HuH-7 (cell line): Measurements from ENCODE around the gene BANP.
"Not testable (repeated sequence)": the region's sequence is repeated elsewhere in the genome, so short reads cannot be mapped to it uniquely, and the experiment has no call there.

Source experiments
- DNase-seq: peaks from one replicate; pipeline ENCODE4 v3.0.0; 2011; ENCODE audit warnings: low spot score

The BANP gene

DNA sequence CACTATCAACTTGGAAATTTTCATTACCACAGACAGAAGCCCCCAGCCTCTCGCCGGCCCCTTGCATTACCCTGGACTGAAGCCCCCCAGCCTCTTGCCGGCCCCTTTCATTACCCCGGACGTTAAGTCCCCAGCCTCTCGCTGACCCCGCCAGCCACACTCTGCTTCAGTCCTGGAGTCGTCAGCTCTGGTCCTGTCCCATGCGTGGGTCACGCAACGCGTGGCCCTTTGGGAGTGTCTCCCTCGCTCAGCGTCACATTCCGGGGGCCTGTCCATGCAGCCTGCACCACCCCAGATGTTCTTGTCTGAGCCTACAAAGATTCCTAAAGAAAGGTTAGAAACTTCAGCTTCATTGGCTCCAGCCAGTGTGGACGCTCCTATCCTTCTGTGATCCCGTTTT is 153.1 kb downstream of the BANP start:
- not testable (repeated sequence) for DNase-seq

DNA sequence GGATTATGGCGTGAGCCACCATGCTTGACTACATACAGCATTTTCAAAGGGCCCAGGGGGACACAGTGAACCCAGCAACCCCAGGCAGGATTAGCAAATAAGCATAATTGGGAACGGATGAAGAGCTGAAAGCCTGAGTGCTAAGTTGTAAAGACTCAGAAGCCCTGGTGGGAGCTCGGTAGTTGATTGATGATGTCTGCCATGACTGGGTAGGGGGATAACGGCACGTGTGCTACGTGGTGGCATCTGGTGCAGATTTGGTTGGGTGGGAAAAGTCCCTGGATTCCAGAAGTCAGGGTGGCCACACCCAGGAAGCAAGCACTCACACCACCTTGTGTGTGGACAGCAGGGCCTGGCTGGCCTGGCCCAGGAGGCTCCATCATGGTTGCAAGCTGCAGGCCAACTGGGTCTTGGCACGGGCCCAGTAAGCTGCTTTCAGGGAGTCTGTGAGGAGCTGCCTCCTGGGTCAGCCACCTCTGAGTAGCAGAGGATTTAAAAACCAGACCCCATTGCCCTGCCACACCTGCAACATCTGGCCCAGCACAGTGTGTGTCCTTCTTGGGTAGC is 154.4 kb downstream of the BANP start:
- DNase-seq, result not testable (repeated sequence)

DNA sequence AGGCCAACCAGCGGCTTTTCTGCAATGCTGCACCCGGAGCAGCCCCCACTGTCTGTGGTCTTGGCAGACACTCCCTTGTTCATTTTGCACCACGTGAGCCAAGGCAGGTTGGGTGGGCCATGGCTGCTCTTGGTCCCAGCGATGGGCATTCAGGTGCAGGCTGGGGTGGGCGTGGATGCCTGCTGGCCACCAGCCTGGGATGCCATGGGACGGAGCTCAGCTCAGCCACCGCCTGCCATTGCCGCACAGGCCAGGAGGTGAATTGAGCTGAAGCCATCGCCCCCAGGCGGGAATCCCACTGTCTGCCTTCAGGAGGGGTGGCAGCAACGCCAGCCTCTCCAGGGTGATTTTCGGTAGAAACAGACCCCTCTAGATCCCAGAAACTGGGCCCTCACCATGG is 155.3 kb downstream of the BANP start:
- not testable (repeated sequence) for DNase-seq

GRCh38 chr16:88108762-88109161 is 157.5 kb downstream of the BANP start:
- DNase-seq, result no peak

DNA sequence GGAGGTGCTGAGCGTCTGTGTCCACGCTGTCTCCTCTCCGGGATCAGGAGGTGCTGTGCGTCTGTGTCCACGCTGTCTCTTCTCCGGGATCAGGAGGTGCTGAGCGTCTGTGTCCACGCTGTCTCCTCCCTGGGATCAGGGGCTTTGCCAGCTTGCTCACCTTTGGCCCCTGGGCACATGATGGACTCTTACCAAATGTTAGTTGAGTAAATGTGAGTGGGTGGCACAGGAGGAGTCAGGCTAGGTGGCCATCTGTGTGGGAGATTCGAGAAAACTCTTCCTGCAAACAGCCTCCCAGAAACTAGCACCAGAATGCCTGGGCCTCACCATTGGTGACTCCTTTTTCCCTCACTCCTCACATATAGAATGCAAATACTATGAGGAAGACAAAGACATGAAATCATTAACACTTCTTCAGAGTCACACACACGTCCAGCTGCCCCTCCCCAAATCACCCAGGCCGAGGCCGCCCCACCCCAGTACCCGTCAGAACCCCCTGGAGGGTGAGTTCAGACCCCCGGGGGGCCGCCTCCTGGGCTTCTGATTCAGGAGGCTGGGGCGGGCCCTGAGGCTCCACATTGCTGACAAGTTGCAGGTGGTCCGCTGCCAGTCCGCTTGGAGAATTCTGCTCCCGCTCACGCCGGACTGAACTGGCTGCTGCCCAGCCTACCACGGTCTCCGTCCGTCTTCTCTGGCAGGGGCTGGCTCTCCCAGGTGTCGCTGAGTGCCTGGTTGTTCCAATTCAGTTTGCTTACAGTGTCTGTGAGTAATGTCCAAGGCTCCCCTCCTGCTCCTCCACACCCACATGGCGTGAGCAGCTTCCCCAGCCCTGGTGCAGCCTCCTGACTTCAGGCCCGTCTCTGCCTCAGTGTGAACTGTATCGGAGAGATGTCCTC is 158.7 kb downstream of the BANP start:
- not testable (repeated sequence) for DNase-seq

DNA sequence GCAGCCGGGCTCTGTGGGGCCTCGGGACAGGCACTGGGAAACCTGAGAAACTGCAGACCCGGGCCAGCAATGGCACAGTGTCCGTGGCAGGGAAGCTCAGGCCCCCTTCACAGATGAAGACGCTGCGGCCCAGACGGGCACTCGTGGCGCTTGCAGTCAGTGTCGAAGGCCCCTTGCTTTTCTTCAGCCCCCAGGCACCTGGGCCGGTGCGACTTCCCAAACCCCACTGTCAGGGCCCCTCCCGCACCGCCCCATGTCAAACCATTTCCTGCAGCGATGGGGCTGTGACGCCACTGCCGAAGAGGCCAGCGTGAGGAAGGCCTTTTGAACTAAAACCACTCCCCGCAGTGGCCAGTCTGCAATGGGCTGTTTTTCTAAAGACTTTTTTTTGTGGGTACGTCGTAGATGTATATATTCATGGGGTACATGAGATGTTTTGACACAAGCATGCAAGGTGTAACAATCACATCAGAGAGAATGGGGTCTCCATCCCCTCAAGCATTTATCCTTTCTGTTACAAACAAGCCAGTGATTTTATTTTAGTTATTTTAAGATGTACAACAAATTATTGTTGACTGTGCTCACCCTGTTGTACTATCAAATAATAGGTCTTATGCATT is 159.8 kb downstream of the BANP start:
- DNase-seq, result not testable (repeated sequence)

- not testable (repeated sequence) for DNase-seq
Observed at GRCh38 chr16:88111976-88112375, 160.7 kb downstream of the BANP start.

GRCh38 chr16:88113545-88114045 is 162.4 kb downstream of the BANP start:
- DNase-seq, result no peak

GRCh38 chr16:88114541-88115228 is 163.5 kb downstream of the BANP start:
- not testable (repeated sequence) for DNase-seq

GRCh38 chr16:88116121-88116520 is 164.9 kb downstream of the BANP start:
- DNase-seq, result no peak

- no peak for DNase-seq
Observed at GRCh38 chr16:88117476-88117868, 166.2 kb downstream of the BANP start.

DNA sequence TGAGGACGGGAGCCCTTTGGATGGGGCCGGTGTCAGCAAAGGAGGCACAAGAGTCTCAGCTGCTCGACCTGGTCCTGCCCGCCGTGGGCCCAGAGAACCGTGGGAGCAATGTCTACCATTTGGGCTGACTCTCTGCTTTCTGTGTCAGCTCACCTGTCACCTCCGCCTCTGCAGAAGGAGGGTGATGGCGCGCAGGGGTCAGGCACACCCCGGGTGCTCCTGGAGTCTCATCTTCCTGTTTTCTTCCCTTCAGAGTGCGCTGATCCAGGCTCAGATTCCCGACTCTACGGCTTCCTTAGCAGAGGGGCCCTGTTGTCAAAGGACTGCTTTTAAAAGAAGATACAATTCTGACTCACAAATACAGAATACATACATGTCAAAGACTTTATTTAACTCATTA is 167.1 kb downstream of the BANP start:
- DNase-seq, result no peak

- not testable (repeated sequence) for DNase-seq
Observed at GRCh38 chr16:88118852-88119741, 167.9 kb downstream of the BANP start.

GRCh38 chr16:88119881-88120751 is 168.9 kb downstream of the BANP start:
- not testable (repeated sequence) for DNase-seq

DNA sequence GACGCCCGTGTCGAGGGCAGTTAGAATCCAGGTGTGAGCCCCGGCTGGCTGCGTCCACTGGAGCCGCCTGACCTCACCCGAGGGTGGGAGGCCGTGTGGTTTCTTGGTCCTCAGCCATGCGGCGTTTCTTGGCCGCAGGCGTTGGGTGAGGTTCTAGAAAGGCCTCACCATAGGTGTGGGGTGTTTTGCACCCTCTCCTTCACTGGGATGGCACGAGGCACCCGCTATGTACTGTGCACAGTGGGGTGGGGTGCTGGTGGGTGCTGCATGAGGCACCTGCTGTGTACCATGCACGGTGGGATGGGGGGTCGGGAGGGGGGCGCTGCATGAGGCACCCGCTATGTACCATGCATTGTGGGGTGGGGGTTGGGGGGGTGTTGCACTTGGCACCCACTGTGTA is 169.6 kb downstream of the BANP start:
- no peak for DNase-seq

DNA sequence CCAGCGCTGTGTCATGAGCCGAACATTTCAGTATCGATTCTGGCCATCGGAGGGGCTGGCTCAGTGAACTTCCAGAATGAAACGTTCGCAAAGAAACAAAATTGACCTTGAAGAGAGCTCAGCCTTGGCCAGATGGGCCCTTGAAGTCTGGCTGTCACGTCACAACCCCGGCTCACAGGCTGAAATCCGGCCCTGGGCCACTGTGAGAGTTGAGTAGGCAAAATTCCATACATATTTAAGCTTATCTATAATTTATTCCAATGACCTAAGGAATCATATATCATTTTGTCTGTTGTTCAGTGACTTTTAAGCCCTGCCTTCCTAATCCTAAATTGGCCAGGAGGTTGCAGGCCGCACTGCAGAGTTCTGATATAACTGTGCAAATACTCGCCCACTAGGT is 170.2 kb downstream of the BANP start:
- not testable (repeated sequence) for DNase-seq

DNA sequence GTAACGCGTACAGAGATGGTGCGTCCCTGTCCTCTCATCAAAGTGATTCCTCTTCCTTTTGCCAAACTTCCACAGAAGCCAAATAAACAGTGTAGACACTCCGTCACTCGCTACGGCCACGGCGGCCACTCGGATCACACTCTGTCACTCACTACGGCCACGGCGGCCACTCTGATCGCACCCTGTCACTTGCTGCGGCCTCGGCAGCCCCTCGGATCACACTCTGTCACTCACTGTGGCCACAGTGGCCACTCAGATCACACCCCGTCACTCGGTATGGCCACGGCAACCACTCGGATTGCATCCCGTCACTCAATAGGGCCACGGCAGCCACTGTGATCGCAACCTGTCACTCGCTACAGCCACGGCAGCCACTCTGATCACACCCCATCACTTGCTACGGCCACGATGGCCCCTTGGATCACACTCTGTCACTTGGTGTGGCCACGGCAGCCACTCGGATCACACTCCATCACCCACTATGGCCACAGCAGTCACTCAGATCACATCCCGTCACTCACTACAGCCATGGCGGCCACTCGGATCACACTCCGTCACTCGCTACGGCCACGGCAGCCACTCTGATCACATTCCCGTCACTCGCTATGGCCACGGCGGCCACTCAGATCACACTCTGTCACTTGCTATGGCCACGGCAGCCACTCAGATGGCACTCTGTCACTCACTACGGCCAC is 170.8 kb downstream of the BANP start:
- DNase-seq, result no peak
